Stomach (tissue), 19 donors: Measurements from ENCODE around the gene ALPK1. TPM values are rescaled to one million over a fixed set of nuclear protein-coding genes. Genes with fewer than 3 reads are reported as not detected.

Experiments
- DNase-seq, 2 donors: peaks; one replicate each; pipeline versions ENCODE4 v3.0.0 to v3.0.0-alpha.2; 2013 to 2019
- H3K27ac ChIP-seq, 5 donors: fragments of 200-600 bp in 4 of 5; sonication (generic) in 4 of 5; one replicate each; pipeline ENCODE4 v1.5.1; 2013 to 2019; ENCODE audit warnings: mild to moderate bottlenecking in 1 of 5, moderate library complexity in 1 of 5
- H3K27me3 ChIP-seq, 3 donors: fragments of 200-600 bp; sonication (generic); one replicate each; pipeline ENCODE4 v1.5.1; 2017 to 2019; ENCODE audit warnings: mixed run types in 1 of 3
- H3K36me3 ChIP-seq, 4 donors: fragments of 200-600 bp; sonication (generic); 1 replicate in 3 of 4; 2 replicates in 1 of 4; pipeline ENCODE4 v1.5.1; 2016 to 2019
- H3K4me1 ChIP-seq, 4 donors: fragments of 200-600 bp; sonication (generic); one replicate each; pipeline ENCODE4 v1.5.1; 2016 to 2019
- H3K4me3 ChIP-seq, 4 donors: fragments of 200-600 bp; sonication (generic) in 3 of 4; one replicate each; pipeline ENCODE4 v1.5.1; 2016 to 2019; ENCODE audit warnings: mild to moderate bottlenecking in 1 of 4
- H3K9me3 ChIP-seq, 4 donors: fragments of 200-600 bp; sonication (generic); one replicate each; pipeline ENCODE4 v1.5.1; 2016 to 2019
- CTCF ChIP-seq, 7 experiments: fragments of 450-650 bp in 4 of 7; fragments of 200-600 bp in 3 of 7; sonication (generic) in 3 of 7; IDR thresholded peaks; one replicate each; pipeline ENCODE4 v1.5.1; 2016 to 2019; ENCODE audit warnings: antibody characterized with exemption in 7 of 7, control low read depth in 2 of 7, mild to moderate bottlenecking in 1 of 7
- EP300 ChIP-seq: sonication (generic); formaldehyde crosslinking; IDR thresholded peaks from one replicate; pipeline ENCODE4 v1.6.1; 2017; ENCODE audit warnings: antibody characterized with exemption
- POLR2A ChIP-seq, 4 donors: fragments of 450-650 bp; IDR thresholded peaks; one replicate each; pipeline ENCODE4 v1.6.1; 2016; ENCODE audit warnings: antibody characterized with exemption in 4 of 4, control low read depth in 2 of 4, mild to moderate bottlenecking in 1 of 4, moderate library complexity in 1 of 4
- POLR2AphosphoS5 ChIP-seq, 3 donors: sonication (generic); formaldehyde crosslinking; IDR thresholded peaks; one replicate each; pipeline ENCODE4 v1.6.1; 2016; ENCODE audit warnings: antibody characterized with exemption in 3 of 3
- WGBS, 5 donors: extraction: QIAGEN DNeasy Blood & Tissue Kit in 3 of 5; methylation state at CpG; one replicate each; pipeline versions ENCODE4 v1.1.5 to v1.1.7; 2013 to 2018; 5-methylcytosine and 5-hydroxymethylcytosine counted together
- intact Hi-C: fragments of 100-400 bp; cut with DNase I; formaldehyde crosslinking; loops from one replicate; pipeline ENCODE4 v1.15.1; 2023; ENCODE audit warnings: low total_unique reads
- long read RNA-seq, 10 donors: transcript quantifications; one replicate each; lab custom pipeline, GENCODE V29; 2026
- polyA plus RNA-seq, 3 donors: library from polyadenylated mRNA; stranded (reverse); fragments of 200-250 nt; gene quantifications; one replicate each; pipeline ENCODE4 v1.2.3, GENCODE V29; 2013
- total RNA-seq, 5 donors: library from RNA; depleted of rRNA; stranded (reverse); fragments of >200 nt; gene quantifications; one replicate each; pipeline versions ENCODE4 v1.1.0 to v1.2.3, GENCODE V29; 2014 to 2016
- donor health status: healthy with polysubstance abuse.
- donor health status: Bipolar disorder and iron deficiency.
- donor health status: healthy.

ALPK1 gene
- total RNA-seq (10 to 100 TPM; 19.3 to 47.7 (median 37.5) TPM), polyA plus RNA-seq (1 to 10 TPM; 2.9 to 6.1 (median 5.2) TPM)
- long read RNA-seq, donor 1 = 0 reads
- long read RNA-seq, donor 2 = 0 reads
- long read RNA-seq, donor 3 = 0 reads
- long read RNA-seq, donor 4 = 0 reads
- long read RNA-seq, donor 5, partial matches to known transcripts = 0 of 1 reads
- long read RNA-seq, donor 5, other reads (novel, unspliced or antisense) = 0 of 1 reads
- long read RNA-seq, donor 6, partial matches to known transcripts = 0 of 2 reads
- long read RNA-seq, donor 6, other reads (novel, unspliced or antisense) = 0 of 2 reads
- long read RNA-seq, donor 7, partial matches to known transcripts = 0 of 1 reads
- long read RNA-seq, donor 7, other reads (novel, unspliced or antisense) = 0 of 1 reads
- long read RNA-seq, donor 8 = 0 reads
- long read RNA-seq, donor 9, partial matches to known transcripts = 0 of 1 reads
- long read RNA-seq, donor 9, other reads (novel, unspliced or antisense) = 0 of 1 reads
- long read RNA-seq, donor 10 = 0 reads

DNA sequence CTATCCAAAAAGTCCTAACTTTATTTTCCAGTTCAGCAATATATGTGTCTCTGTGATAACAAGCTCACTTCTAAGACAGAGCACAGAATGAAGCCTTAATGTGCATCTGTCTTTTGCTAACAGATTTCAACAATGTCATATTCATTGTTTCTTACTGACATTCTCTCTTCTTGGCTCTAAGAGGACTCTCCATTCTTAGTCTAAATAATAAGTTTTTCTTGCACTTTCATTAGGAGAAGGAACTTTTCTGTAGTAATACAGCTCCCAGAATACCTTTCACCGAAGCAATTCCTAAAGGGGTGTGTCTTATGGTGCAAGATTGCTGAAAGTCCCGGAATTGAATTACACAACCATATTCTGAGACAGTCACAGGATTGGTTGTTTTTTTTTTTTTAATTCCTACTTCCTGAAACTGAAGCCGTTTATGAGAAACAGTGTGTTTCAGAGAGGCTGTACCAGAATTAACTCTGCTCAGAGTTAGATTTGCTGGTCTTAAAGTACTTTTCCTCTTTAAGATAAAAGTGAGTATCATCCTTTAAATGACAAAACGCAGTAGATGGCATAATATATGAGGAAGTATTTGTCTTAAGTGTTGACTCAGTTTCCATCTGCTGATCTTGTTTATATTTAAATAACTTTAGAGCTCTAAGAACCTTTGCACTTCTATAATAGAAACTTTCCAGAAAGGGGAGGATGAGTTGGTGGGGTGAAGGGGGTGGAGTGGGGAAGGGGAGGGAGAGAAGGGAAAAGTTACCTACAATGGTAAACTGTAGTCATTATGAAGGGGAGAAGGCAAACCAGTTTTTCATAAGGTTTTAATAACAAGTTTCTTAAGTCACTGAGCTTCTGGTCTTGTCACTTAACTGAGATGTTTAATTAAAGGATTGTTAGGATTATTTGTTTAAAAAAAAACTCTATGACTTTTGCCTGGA is at the start of gene ALPK1:
ALPK1 (plus strand) TSS at position 421 of the 932 bp plus-strand sequence.
- WGBS, 5 donors = 0 to 2% (median 1%) methylated on average over 4 of the region's 4 CpGs
- intact Hi-C loops = no loop called here
- no peaks in the 10 kb centered on the region for H3K9me3 ChIP-seq
- no peak for TF ChIP-seq POLR2A (IDR thresholded peaks at IDR 0.05)
- peak; percentile 58 to 85 (median 82) for TF ChIP-seq POLR2AphosphoS5 (IDR thresholded peaks at IDR 0.05)
- peak in 1 of 2 donors; percentile 92 for DNase-seq
- no peaks in the 10 kb centered on the region for H3K27me3 ChIP-seq
- H3K27ac ChIP-seq = peak within 1 kb of the TSS in 4 of 5 donors; percentile 72 to 90 (median 82)
- peak within 1 kb of the TSS; percentile 39 to 53 (median 40) for H3K4me3 ChIP-seq
- peaks cover 3 to 28% (median 9%) of the 10 kb centered on the region in 4 donors for H3K4me1 ChIP-seq
- peaks cover 0 to 9% (median 6%) of the 10 kb centered on the region in 4 donors for H3K36me3 ChIP-seq

DNA sequence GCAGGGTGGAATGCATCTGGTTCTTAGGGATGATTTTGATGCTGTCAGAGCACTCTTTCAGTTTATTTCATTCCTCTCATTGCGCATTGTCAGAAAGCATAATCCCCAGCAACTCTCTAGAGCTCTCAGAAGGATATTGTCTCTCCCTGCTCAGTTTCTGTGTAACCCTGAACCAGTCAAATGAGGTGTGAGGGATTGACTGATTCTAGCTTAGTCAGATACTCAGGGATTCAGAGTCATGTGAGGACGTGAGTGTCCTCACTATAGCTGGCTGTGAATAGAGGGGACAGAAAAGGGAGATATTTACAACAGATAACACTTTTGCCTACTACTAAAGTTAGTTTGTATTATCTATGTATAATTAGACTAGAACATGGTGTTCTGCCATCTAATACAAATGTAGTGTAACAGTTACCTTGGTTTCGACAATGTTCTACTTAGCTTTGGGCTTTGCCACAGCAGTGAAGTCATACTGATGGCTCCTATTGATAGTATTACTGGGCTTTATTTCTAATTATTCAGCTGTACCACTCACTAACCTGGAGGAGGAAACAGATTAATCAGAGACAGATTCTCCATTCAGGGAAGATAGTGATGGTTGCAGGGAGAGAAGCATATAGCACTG is 46.0 kb upstream of the ALPK1 start:
- intact Hi-C loops = no loop called here
- no peak for DNase-seq
- Histone ChIP-seq H3K27ac (no peak overlapping the region), H3K4me3 (no peak overlapping the region), H3K9me3 (no peaks in the 10 kb centered on the region), H3K36me3 (peaks cover 0 to 8% (median 2%) of the 10 kb centered on the region in 4 donors), H3K4me1 (peaks cover 0 to 23% (median 6%) of the 10 kb centered on the region in 4 donors), H3K27me3 (no peaks in the 10 kb centered on the region)
- no peak for TF ChIP-seq CTCF (IDR thresholded peaks at IDR 0.05)
- 81 to 94% (median 89%) methylated on average over 3 of the region's 3 CpGs for WGBS, 5 donors

GRCh38 chr4:112252234-112252633 is 44.9 kb upstream of the ALPK1 start:
- DNase-seq = no peak
- no peak for TF ChIP-seq POLR2AphosphoS5 (IDR thresholded peaks at IDR 0.05)
- no peak for TF ChIP-seq CTCF (IDR thresholded peaks at IDR 0.05)
- TF ChIP-seq POLR2A (IDR thresholded peaks at IDR 0.05) = no peak
- no peak for TF ChIP-seq EP300
- H3K4me3 ChIP-seq = no peak overlapping the region
- H3K27ac ChIP-seq = no peak overlapping the region
- intact Hi-C loops = no loop called here
- H3K27me3 ChIP-seq = no peaks in the 10 kb centered on the region
- peaks cover 0 to 23% (median 8%) of the 10 kb centered on the region in 4 donors for H3K4me1 ChIP-seq
- peaks cover 0 to 15% (median 2%) of the 10 kb centered on the region in 4 donors for H3K36me3 ChIP-seq
- WGBS, 5 donors = 72 to 92% (median 85%) methylated on average over 1 of the region's 1 CpG
- no peaks in the 10 kb centered on the region for H3K9me3 ChIP-seq

DNA sequence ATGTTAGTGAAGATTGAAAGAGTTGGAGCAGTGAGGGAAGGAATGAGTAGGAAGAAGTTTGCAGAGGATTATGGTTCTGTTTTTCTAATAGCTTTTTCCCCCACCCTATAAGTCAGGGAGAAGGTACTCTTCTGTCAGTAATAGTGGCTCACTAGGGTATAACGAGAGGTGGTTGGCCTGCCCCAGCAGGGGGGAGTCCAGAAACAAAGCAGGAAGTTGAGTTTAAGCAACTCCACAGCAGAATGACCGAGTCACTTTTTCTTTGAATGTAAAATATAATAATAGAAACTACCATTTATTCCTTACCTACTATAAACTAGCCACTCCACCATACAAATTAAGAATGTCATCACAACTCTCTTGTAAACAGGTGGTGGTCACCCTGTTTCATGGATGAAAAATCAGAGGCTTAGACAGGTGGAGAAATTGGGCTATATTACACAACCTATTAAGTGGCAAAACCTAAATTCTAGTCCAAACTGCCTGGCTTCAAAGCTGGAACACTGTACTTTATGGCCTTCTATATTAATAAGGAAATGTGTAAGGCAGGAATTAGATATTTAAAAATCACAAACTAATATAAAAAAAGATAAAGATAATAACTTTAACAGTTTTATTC is 43.7 kb upstream of the ALPK1 start:
- WGBS, 5 donors = 42 to 85% (median 79%) methylated on average over 2 of the region's 2 CpGs
- Histone ChIP-seq H3K36me3 (peaks cover 0 to 15% (median 3%) of the 10 kb centered on the region in 4 donors), H3K27ac (no peak overlapping the region), H3K4me3 (no peak overlapping the region), H3K27me3 (no peaks in the 10 kb centered on the region), H3K4me1 (peaks cover 0 to 23% (median 8%) of the 10 kb centered on the region in 4 donors), H3K9me3 (no peaks in the 10 kb centered on the region)
- DNase-seq = no peak
- TF ChIP-seq POLR2A (IDR thresholded peaks at IDR 0.05) = no peak
- TF ChIP-seq CTCF (IDR thresholded peaks at IDR 0.05) = no peak
- TF ChIP-seq POLR2AphosphoS5 (IDR thresholded peaks at IDR 0.05) = no peak
- no peak for TF ChIP-seq EP300
- intact Hi-C loops = no loop called here
